B cell (primary cell): ENCODE data around the gene HMGA1. TPM values are rescaled to one million over a fixed set of nuclear protein-coding genes. Genes with fewer than 3 reads are reported as not detected.

Experiments used
- ATAC-seq: fragments of 200-7000 bp; cut with Tn5 transposase; one replicate; pipeline ENCODE4 v1.10.0; 2021; ENCODE audit warnings: low read depth, mild to moderate bottlenecking, moderate number of reproducible peaks, moderate library complexity
- CTCF ChIA-PET: fragments of 350-600 bp; sonication (Branson Sonifier 250); formaldehyde crosslinking; loops from one replicate; lab custom pipeline; 2021; ENCODE audit warnings: antibody characterized with exemption, inconsistent platforms; lab: Charles Lee
- POLR2A ChIA-PET: fragments of 350-600 bp; sonication (Branson Sonifier 250); formaldehyde crosslinking; loops from one replicate; lab custom pipeline; 2021; ENCODE audit warnings: antibody characterized with exemption; lab: Charles Lee
- DNase-seq: peaks from one replicate; pipeline ENCODE4 v3.0.0; 2013
- H2AFZ ChIP-seq: 2 replicates; pipeline ENCODE4 v1.6.1; 2012; ENCODE audit warnings: mild to moderate bottlenecking, low read depth, low read length; ENCODE audit not compliant: insufficient read depth, poor library complexity, severe bottlenecking
- H3K27ac ChIP-seq, 2 donors: 1 replicate in 1 of 2; 2 replicates in 1 of 2; pipeline ENCODE4 v1.5.1; 2012 to 2013; ENCODE audit warnings: low read length in 2 of 2, mild to moderate bottlenecking in 2 of 2, moderate library complexity in 1 of 2
- H3K27me3 ChIP-seq, 4 experiments: fragments of 200-600 bp in 1 of 4; sonication (generic) in 1 of 4; replicated peaks in 1 of 4; 1 replicate in 2 of 4; 2 replicates in 2 of 4; pipeline versions ENCODE4 v1.6.1 to v1.7.0; 2013 to 2016; ENCODE audit warnings: low read length in 3 of 4, mild to moderate bottlenecking in 2 of 4, mixed read lengths in 1 of 4, moderate library complexity in 1 of 4; ENCODE audit not compliant: insufficient read depth in 4 of 4, control insufficient read depth in 3 of 4; ENCODE audit errors: control extremely low read depth in 1 of 4
- H3K36me3 ChIP-seq, 2 experiments: replicated peaks in 1 of 2; 1 replicate in 1 of 2; 2 replicates in 1 of 2; pipeline versions ENCODE4 v1.6.1 to v1.7.1; 2013; ENCODE audit warnings: low read length in 1 of 2; ENCODE audit not compliant: insufficient read depth in 2 of 2, control insufficient read depth in 1 of 2; ENCODE audit errors: control extremely low read depth in 1 of 2, extremely low read depth in 1 of 2
- H3K4me1 ChIP-seq, 2 donors: fragments of 200-600 bp in 1 of 2; sonication (generic) in 1 of 2; 1 replicate in 1 of 2; 2 replicates in 1 of 2; pipeline versions ENCODE4 v1.5.1 to v1.6.1; 2013 to 2017; ENCODE audit warnings: low read length in 2 of 2; ENCODE audit not compliant: control insufficient read depth in 2 of 2, insufficient read depth in 2 of 2
- H3K4me2 ChIP-seq: replicated peaks from 2 replicates; pipeline ENCODE3; 2012; ENCODE audit warnings: mild to moderate bottlenecking, low read depth, low read length; ENCODE audit not compliant: poor library complexity, severe bottlenecking
- H3K4me3 ChIP-seq, 5 experiments: fragments of 200-600 bp in 1 of 5; sonication (generic) in 1 of 5; 1 replicate in 3 of 5; 2 replicates in 2 of 5; pipeline versions ENCODE4 v1.5.1 to v1.7.0; 2011 to 2016; ENCODE audit warnings: low read length in 4 of 5, mild to moderate bottlenecking in 4 of 5, low read depth in 2 of 5, control low read depth in 1 of 5, moderate library complexity in 1 of 5; ENCODE audit not compliant: insufficient read depth in 1 of 5; ENCODE audit errors: control extremely low read depth in 1 of 5, extremely low read depth in 1 of 5
- H3K79me2 ChIP-seq: fragments of 200-600 bp; sonication (generic); one replicate; pipeline ENCODE4 v1.6.0; 2016; ENCODE audit warnings: low read length; ENCODE audit not compliant: control insufficient read depth, insufficient read depth
- H3K9ac ChIP-seq: fragments of 200-600 bp; sonication (generic); 2 replicates; pipeline ENCODE4 v1.6.1; 2017; ENCODE audit warnings: mild to moderate bottlenecking, low read length, moderate library complexity
- H3K9me3 ChIP-seq, 3 donors: one replicate each; pipeline versions ENCODE4 v1.6.1 to v1.7.1; 2013; ENCODE audit warnings: low read length in 2 of 3; ENCODE audit not compliant: control insufficient read depth in 2 of 3, insufficient read depth in 1 of 3; ENCODE audit errors: control extremely low read depth in 1 of 3
- H4K20me1 ChIP-seq: 2 replicates; pipeline ENCODE4 v1.6.0; 2012; ENCODE audit warnings: mild to moderate bottlenecking, low read length; ENCODE audit not compliant: insufficient read depth, control insufficient read depth, poor library complexity, severe bottlenecking
- H3K27ac Mint-ChIP-seq: one replicate; pipeline ENCODE4 v1.8.0; 2021; ENCODE audit warnings: mixed read lengths
- H3K27me3 Mint-ChIP-seq: one replicate; pipeline ENCODE4 v1.8.0; 2021; ENCODE audit warnings: mixed read lengths
- H3K4me1 Mint-ChIP-seq: one replicate; pipeline ENCODE4 v1.8.0; 2021; ENCODE audit warnings: mixed read lengths
- H3K4me3 Mint-ChIP-seq: one replicate; pipeline ENCODE4 v1.8.0; 2021; ENCODE audit warnings: mixed read lengths
- H3K9me3 Mint-ChIP-seq: one replicate; pipeline ENCODE4 v1.8.0; 2022; ENCODE audit warnings: mixed read lengths; ENCODE audit not compliant: insufficient read depth
- CTCF ChIP-seq: fragments of 200-600 bp; IDR thresholded peaks from one replicate; pipeline ENCODE4 v1.8.0; 2022; ENCODE audit warnings: antibody characterized with exemption, mild to moderate bottlenecking
- EZH2 ChIP-seq: IDR thresholded peaks from 2 replicates; pipeline ENCODE4 v1.6.1; 2012; ENCODE audit warnings: borderline replicate concordance, low read depth, mild to moderate bottlenecking, moderate library complexity, low read length; ENCODE audit not compliant: insufficient read depth, poor library complexity, severe bottlenecking
- WGBS: methylation state at CpG from one replicate; pipeline ENCODE4 v1.1.5; 2013; ENCODE audit warnings: missing lambda C conversion rate; ENCODE audit not compliant: insufficient coverage; 5-methylcytosine and 5-hydroxymethylcytosine counted together
- intact Hi-C: fragments of 100-400 bp; cut with micrococcal nuclease; formaldehyde crosslinking; loops from one replicate; pipeline ENCODE4 v1.10.0; 2022
- polyA plus RNA-seq: library from polyadenylated mRNA; depleted of rRNA; stranded (reverse); fragments of >200 nt; gene quantifications from 2 replicates; pipeline ENCODE4 v1.2.3, GENCODE V29; 2012
- total RNA-seq, 2 donors: library from RNA; stranded (reverse); fragments of 120-200 nt in 1 of 2; gene quantifications; 1 replicate in 1 of 2; 2 replicates in 1 of 2; pipeline versions ENCODE4 v1.2.3 to v1.2.4, GENCODE V29; 2013 to 2022

HMGA1 gene
- total and polyA plus RNA-seq, 2 donors (not counting 1 experiment from before 2014, with no cell fraction given) = 59.6 to 66.4 TPM

- Mint-ChIP-seq H3K9me3 (no peaks in the 10 kb centered on the region), H3K27ac (no peak overlapping the region), H3K4me1 (peaks cover 31% of the 10 kb centered on the region), H3K27me3 (no peaks in the 10 kb centered on the region), H3K4me3 (no peak overlapping the region)
- Histone ChIP-seq H3K4me2 (no peak overlapping the region), H3K9ac (no peak overlapping the region), H3K27me3 (no peaks in the 10 kb centered on the region), H3K4me1 (peaks cover 11 to 21% of the 10 kb centered on the region in 2 donors), H3K9me3 (no peaks in the 10 kb centered on the region), H3K27ac (no peak overlapping the region), H3K4me3 (no peak overlapping the region), H4K20me1 (no peaks in the 10 kb centered on the region), H2AFZ (no peak overlapping the region), H3K79me2 (no peaks in the 10 kb centered on the region), H3K36me3 (no peaks in the 10 kb centered on the region)
- peak; percentile 35 for DNase-seq
- 67% methylated on average over 9 of the region's 13 CpGs for WGBS
- peak; percentile 28 for ATAC-seq
- ChIA-PET CTCF (interaction anchor here (1.5 kb wide), 1 partner anchor 10 kb away, joined by 5 read pairs; no protein-coding TSS in a partner anchor), POLR2A (interaction anchor here (0.6 kb wide), 1 partner anchor 25 kb away, joined by 6 read pairs; no protein-coding TSS in a partner anchor)
- TF ChIP-seq EZH2 (no peak), CTCF (no peak)
- intact Hi-C loops = no loop called here
These were observed 35.6 kb downstream of the HMGA1 start for GRCh38 chr6:34272013-34272926.
